ENCODE measurements around the gene C5.

The C5 gene

DNA sequence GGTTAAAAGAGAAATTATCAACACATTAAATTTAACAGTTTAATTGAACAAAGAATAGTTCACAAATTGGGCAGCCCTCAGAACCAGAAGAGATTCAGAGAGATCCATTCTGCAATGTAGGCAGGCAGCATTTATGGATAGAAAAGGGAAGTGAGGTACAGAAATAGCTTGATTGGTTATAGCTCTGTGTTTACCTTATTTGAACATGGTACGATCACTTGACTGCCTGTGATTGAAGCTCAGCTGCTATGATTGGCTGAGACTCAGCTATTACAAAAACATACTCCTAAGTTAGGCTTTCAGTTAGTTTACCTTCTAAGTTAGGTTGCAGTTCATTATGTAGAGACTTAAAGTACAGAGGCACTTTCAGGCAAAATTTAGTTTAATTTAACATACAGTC lies 32.0 kb upstream of the C5 start:
- no peak for TF ChIP-seq CTCF (IDR thresholded peaks at IDR 0.05; ENCODE audit: insufficient read depth, low read length, poor library complexity, severe bottlenecking)
- DNase-seq (ENCODE audit: extremely low read depth, insufficient read length), result no peak
- H3K36me3 ChIP-seq (ENCODE audit: control insufficient read depth, insufficient read depth, low read length), result peaks cover 3% of the 10 kb centered on the region
- no peak overlapping the region for H3K4me3 ChIP-seq (replicated peaks; ENCODE audit: low read depth, low read length)
- no peaks in the 10 kb centered on the region for H3K27me3 ChIP-seq (replicated peaks; ENCODE audit: control insufficient read depth, insufficient read depth, low read length)

DNA sequence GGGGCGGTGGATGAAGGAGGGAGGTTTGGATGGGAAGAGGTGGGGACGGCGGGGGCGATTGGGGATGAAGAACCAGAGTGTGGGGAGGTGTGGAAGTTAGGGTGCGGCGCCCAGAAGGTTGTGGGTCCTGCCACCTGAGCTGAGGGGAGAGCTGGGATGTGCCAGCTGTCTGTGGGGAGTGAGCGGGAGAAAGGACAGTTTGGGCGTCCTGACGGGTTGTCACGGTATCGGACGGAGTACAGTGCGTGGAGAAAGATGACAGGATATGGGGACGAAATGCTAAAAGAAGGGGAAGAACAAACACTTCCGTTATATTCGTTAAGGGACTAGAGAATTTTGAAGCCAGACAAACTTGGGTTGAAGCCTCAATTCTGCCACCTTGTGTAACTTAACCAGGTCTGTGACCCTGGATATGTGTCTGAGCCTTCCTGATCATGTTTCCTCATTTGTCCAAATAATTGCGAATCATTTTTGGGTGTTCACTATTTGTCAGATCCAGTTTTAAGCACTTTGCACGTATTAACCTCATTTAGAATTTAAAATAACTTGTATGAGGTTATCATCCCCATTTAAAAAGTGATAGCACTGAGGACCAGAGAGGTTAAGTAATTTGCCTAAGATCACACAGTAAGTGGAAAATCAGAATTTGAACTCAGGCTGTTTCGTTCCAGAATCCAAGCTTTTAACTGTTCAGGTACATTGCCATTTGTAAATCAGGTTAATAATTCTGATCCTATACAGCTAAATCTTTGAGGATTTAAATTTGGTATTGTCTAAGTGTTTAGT lies 25.4 kb upstream of the C5 start:
- Histone ChIP-seq H3K36me3 (ENCODE audit: control insufficient read depth, insufficient read depth, low read length) (no peaks in the 10 kb centered on the region; the same call in 1 of the 2 replicates), H3K27me3 (replicated peaks; ENCODE audit: control insufficient read depth, insufficient read depth, low read length) (no peaks in the 10 kb centered on the region), H3K4me3 (replicated peaks; ENCODE audit: low read depth, low read length) (peak overlapping the region; percentile 82)
- no peak for DNase-seq (ENCODE audit: extremely low read depth, insufficient read length)
- TF ChIP-seq CTCF (IDR thresholded peaks at IDR 0.05; ENCODE audit: insufficient read depth, low read length, poor library complexity, severe bottlenecking), result no peak

- no peaks in the 10 kb centered on the region for H3K27me3 ChIP-seq (replicated peaks; ENCODE audit: control insufficient read depth, insufficient read depth, low read length)
- peak; percentile 7 for TF ChIP-seq CTCF (IDR thresholded peaks at IDR 0.05; ENCODE audit: insufficient read depth, low read length, poor library complexity, severe bottlenecking)
- no peaks in the 10 kb centered on the region for H3K36me3 ChIP-seq (ENCODE audit: control insufficient read depth, insufficient read depth, low read length)
- peak; percentile 95 for DNase-seq (ENCODE audit: extremely low read depth, insufficient read length)
- H3K4me3 ChIP-seq (replicated peaks; ENCODE audit: low read depth, low read length), result peak within 1 kb of the TSS; percentile 82
These were observed 24.5 kb upstream of the C5 start, which contains the start of gene CNTRL for GRCh38 chr9:121074370-121075250. Gene CNTRL, plus strand, starts transcription at chr9:121074955. Its CDS starts 13,372 bp downstream, at chr9:121088327.

- TF ChIP-seq CTCF (IDR thresholded peaks at IDR 0.05; ENCODE audit: insufficient read depth, low read length, poor library complexity, severe bottlenecking), result no peak
- H3K36me3 ChIP-seq (ENCODE audit: control insufficient read depth, insufficient read depth, low read length), result no peaks in the 10 kb centered on the region
- no peak overlapping the region for H3K4me3 ChIP-seq (replicated peaks; ENCODE audit: low read depth, low read length)
- DNase-seq (ENCODE audit: extremely low read depth, insufficient read length), result no peak
- H3K27me3 ChIP-seq (replicated peaks; ENCODE audit: control insufficient read depth, insufficient read depth, low read length), result no peaks in the 10 kb centered on the region
These were observed 23.0 kb upstream of the C5 start for GRCh38 chr9:121073038-121073437.

DNA sequence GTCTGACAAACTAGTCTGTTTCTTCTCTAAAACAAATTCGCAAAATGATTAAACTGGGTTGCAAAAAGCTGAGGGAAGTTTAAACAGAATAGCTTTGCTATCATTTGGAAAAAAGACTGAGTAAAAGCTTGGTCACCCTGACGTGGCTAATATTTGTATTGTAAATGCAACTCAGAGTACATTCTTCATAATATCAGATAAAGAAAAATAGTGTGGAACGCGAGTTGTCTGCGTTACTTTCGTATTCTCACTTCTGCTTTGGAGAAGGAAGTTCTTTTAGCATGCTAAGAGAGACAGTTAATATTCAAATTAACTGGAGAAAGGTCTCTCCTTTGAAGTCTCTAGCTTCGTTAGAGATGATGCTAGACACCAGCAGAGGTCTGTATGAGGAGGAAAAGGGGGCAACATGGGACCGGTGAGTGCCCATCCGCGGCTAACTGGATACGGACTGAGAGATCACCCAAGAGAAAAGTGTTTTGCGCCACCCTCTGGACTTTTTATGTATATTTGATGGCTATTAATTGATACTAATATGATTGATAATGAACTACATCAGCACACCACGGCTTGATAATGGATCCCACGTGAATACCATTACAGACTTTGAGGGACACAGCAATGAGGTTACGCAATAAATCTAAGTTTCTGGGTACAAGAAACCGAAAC lies 21.8 kb upstream of the C5 start:
- TF ChIP-seq CTCF (IDR thresholded peaks at IDR 0.05; ENCODE audit: insufficient read depth, low read length, poor library complexity, severe bottlenecking), result peak; percentile 20
- Histone ChIP-seq H3K36me3 (ENCODE audit: control insufficient read depth, insufficient read depth, low read length) (no peaks in the 10 kb centered on the region), H3K27me3 (replicated peaks; ENCODE audit: control insufficient read depth, insufficient read depth, low read length) (no peaks in the 10 kb centered on the region), H3K4me3 (replicated peaks; ENCODE audit: low read depth, low read length) (peak overlapping the region; percentile 58)
- peak; percentile 69 for DNase-seq (ENCODE audit: extremely low read depth, insufficient read length)
